Naive thymus-derived CD4-positive, alpha-beta T cell (primary cell): ENCODE measurements around the gene MAPKAP1. TPM values are rescaled to one million over a fixed set of nuclear protein-coding genes. Genes with fewer than 3 reads are reported as not detected.

ENCODE experiments used
- ATAC-seq: fragments of 150-1000 bp; cut with Tn5 transposase; 2 replicates; pipeline ENCODE4 v1.10.0; 2021; ENCODE audit warnings: mild to moderate bottlenecking, moderate library complexity
- CTCF ChIA-PET: fragments of 350-600 bp; sonication (Branson Sonifier 250); formaldehyde crosslinking; loops from one replicate; lab custom pipeline; 2021; ENCODE audit warnings: antibody characterized with exemption; lab: Charles Lee
- POLR2A ChIA-PET: fragments of 350-600 bp; sonication (Branson Sonifier 250); formaldehyde crosslinking; loops from one replicate; lab custom pipeline; 2021; ENCODE audit warnings: antibody characterized with exemption, inconsistent platforms; lab: Charles Lee
- DNase-seq, 9 donors: peaks; one replicate each; pipeline versions ENCODE4 v3.0.0 to v3.0.0-alpha.2; 2020 to 2022; ENCODE audit warnings: mixed read lengths in 1 of 9
- H3K27ac ChIP-seq: one replicate; pipeline ENCODE4 v1.7.0; 2013; ENCODE audit warnings: mild to moderate bottlenecking, low read depth, low read length, moderate library complexity
- H3K27me3 ChIP-seq, 2 donors: one replicate each; pipeline ENCODE4 v1.7.0; 2013; ENCODE audit warnings: low read length in 2 of 2, mild to moderate bottlenecking in 2 of 2, moderate library complexity in 2 of 2; ENCODE audit not compliant: control insufficient read depth in 2 of 2, insufficient read depth in 2 of 2
- H3K36me3 ChIP-seq, 3 experiments: 1 replicate in 2 of 3; 2 replicates in 1 of 3; pipeline ENCODE4 v1.7.0; 2013; ENCODE audit warnings: low read length in 3 of 3, mild to moderate bottlenecking in 3 of 3, moderate library complexity in 1 of 3; ENCODE audit not compliant: insufficient read depth in 3 of 3, control insufficient read depth in 2 of 3
- H3K4me1 ChIP-seq, 2 donors: one replicate each; pipeline ENCODE4 v1.7.0; 2013; ENCODE audit warnings: low read length in 2 of 2, mild to moderate bottlenecking in 2 of 2, moderate library complexity in 1 of 2; ENCODE audit not compliant: control insufficient read depth in 2 of 2, insufficient read depth in 2 of 2
- H3K4me3 ChIP-seq: 2 replicates; pipeline ENCODE4 v1.7.0; 2013; ENCODE audit warnings: mild to moderate bottlenecking, low read length
- H3K9me3 ChIP-seq, 3 experiments: 1 replicate in 2 of 3; 2 replicates in 1 of 3; pipeline ENCODE4 v1.7.0; 2013; ENCODE audit warnings: low read length in 3 of 3; ENCODE audit not compliant: control insufficient read depth in 2 of 3
- H3K27ac Mint-ChIP-seq, 9 donors: one replicate each; pipeline ENCODE4 v1.8.0; 2020 to 2022; ENCODE audit warnings: mixed read lengths in 9 of 9, mild to moderate bottlenecking in 8 of 9, moderate library complexity in 5 of 9, inconsistent platforms in 2 of 9
- H3K27me3 Mint-ChIP-seq, 5 donors: one replicate each; pipeline ENCODE4 v1.8.0; 2021 to 2022; ENCODE audit warnings: mixed read lengths in 5 of 5, mild to moderate bottlenecking in 1 of 5
- H3K36me3 Mint-ChIP-seq, 5 donors: one replicate each; pipeline ENCODE4 v1.8.0; 2020 to 2022; ENCODE audit warnings: mixed read lengths in 5 of 5, mild to moderate bottlenecking in 3 of 5, inconsistent platforms in 1 of 5
- H3K4me1 Mint-ChIP-seq, 7 donors: one replicate each; pipeline ENCODE4 v1.8.0; 2020 to 2022; ENCODE audit warnings: mixed read lengths in 7 of 7, mild to moderate bottlenecking in 3 of 7, inconsistent platforms in 1 of 7
- H3K4me3 Mint-ChIP-seq, 10 donors: one replicate each; pipeline ENCODE4 v1.8.0; 2020 to 2022; ENCODE audit warnings: mild to moderate bottlenecking in 10 of 10, mixed read lengths in 10 of 10, moderate library complexity in 6 of 10, inconsistent platforms in 2 of 10
- H3K9me3 Mint-ChIP-seq, 11 donors: one replicate each; pipeline ENCODE4 v1.8.0; 2020 to 2022; ENCODE audit warnings: mixed read lengths in 11 of 11, mild to moderate bottlenecking in 4 of 11, inconsistent platforms in 1 of 11, moderate library complexity in 1 of 11
- intact Hi-C, 2 donors: fragments of 100-400 bp; cut with micrococcal nuclease; formaldehyde crosslinking; loops; one replicate each; pipeline ENCODE4 v1.15.1; 2023
- polyA plus RNA-seq, 2 donors: library from polyadenylated mRNA; unstranded; fragments of 300-500 nt; fragmentation: Illumina TruSeq; gene quantifications; one replicate each; pipeline ENCODE4 v1.2.3, GENCODE V29; 2021
- total RNA-seq, 6 experiments: library from RNA in 5 of 6; stranded (reverse) in 5 of 6; gene quantifications; 1 replicate in 5 of 6; 2 replicates in 1 of 6; pipeline ENCODE4 v1.2.3 and lab custom pipeline; 2021 to 2026

MAPKAP1 gene
- total and polyA plus RNA-seq, 7 experiments from 2014 or later = 41.3 to 73.6 (median 55.8) TPM

GRCh38 chr9:125559894-125560293 is 147.1 kb downstream of the MAPKAP1 start:
- CTCF ChIA-PET = interaction anchor here (0.7 kb wide), 1 partner anchor 73 kb away, joined by 3 read pairs; no protein-coding TSS in a partner anchor
- Histone ChIP-seq H3K27ac (no peak overlapping the region), H3K4me1 (no peaks in the 10 kb centered on the region), H3K36me3 (peaks cover 0 to 9% (median 4%) of the 10 kb centered on the region in 3 experiments), H3K9me3 (no peaks in the 10 kb centered on the region), H3K27me3 (no peaks in the 10 kb centered on the region), H3K4me3 (no peak overlapping the region)
- intact Hi-C loops = loop anchor here (2.0 to 10.0 kb wide), 5 partner anchors 187 to 932 kb away; partner anchors contain the start of gene PBX3 (in 1 of the 2)
- ATAC-seq (no peak), DNase-seq (no peak)
- POLR2A ChIA-PET = no interaction called here
- peak overlapping the region in 1 of 9 donors; percentile 91 for H3K27ac Mint-ChIP-seq
- no peak overlapping the region for H3K4me3 Mint-ChIP-seq
- H3K27me3 Mint-ChIP-seq = no peaks in the 10 kb centered on the region
- no peaks in the 10 kb centered on the region for H3K9me3 Mint-ChIP-seq
- H3K4me1 Mint-ChIP-seq = peaks cover 5 to 25% (median 12%) of the 10 kb centered on the region in 7 donors
- H3K36me3 Mint-ChIP-seq = peaks cover 0 to 18% (median 9%) of the 10 kb centered on the region in 5 donors

- intact Hi-C loops = loop anchor here (2.0 to 10.0 kb wide), 5 partner anchors 188 to 933 kb away; partner anchors contain the start of gene PBX3 (in 1 of the 2)
- ATAC-seq (no peak), DNase-seq (no peak)
- H3K9me3 ChIP-seq = no peaks in the 10 kb centered on the region
- H3K27ac ChIP-seq = no peak overlapping the region
- no peaks in the 10 kb centered on the region for H3K27me3 ChIP-seq
- Mint-ChIP-seq H3K4me3 (no peak overlapping the region), H3K27ac (peak overlapping the region in 3 of 9 donors; percentile 28 to 91 (median 80)), H3K9me3 (no peaks in the 10 kb centered on the region), H3K4me1 (peaks cover 0 to 19% (median 10%) of the 10 kb centered on the region in 7 donors), H3K27me3 (no peaks in the 10 kb centered on the region), H3K36me3 (peaks cover under 1 to 20% (median 6%) of the 10 kb centered on the region in 5 donors)
- peaks cover 0 to 9% (median 4%) of the 10 kb centered on the region in 3 experiments for H3K36me3 ChIP-seq
- no peaks in the 10 kb centered on the region for H3K4me1 ChIP-seq
- POLR2A ChIA-PET = no interaction called here
- CTCF ChIA-PET = interaction anchor here (0.6 to 1.5 kb wide), 7 partner anchors 15 to 932 kb away, joined by 3 to 7 read pairs (median 3); no protein-coding TSS in a partner anchor
- H3K4me3 ChIP-seq = no peak overlapping the region
Observed at GRCh38 chr9:125559194-125559593, 147.8 kb downstream of the MAPKAP1 start.

- H3K4me3 Mint-ChIP-seq = no peak overlapping the region
- no peaks in the 10 kb centered on the region for H3K9me3 Mint-ChIP-seq
- intact Hi-C loops = loop anchor here (1.0 to 10.0 kb wide), 8 partner anchors 73 to 934 kb away; partner anchors contain the start of gene PBX3 (in 1 of the 2)
- H3K4me3 ChIP-seq = no peak overlapping the region
- peak overlapping the region in 1 of 9 donors; percentile 28 for H3K27ac Mint-ChIP-seq
- DNase-seq (peak in 8 of 9 donors; percentile 18 to 63 (median 55)), ATAC-seq (peak; percentile 78)
- H3K27me3 Mint-ChIP-seq = no peaks in the 10 kb centered on the region
- no peaks in the 10 kb centered on the region for H3K27me3 ChIP-seq
- no peak overlapping the region for H3K27ac ChIP-seq
- ChIA-PET CTCF (interaction anchor here (0.6 to 1.5 kb wide), 8 partner anchors 15 to 933 kb away, joined by 3 to 7 read pairs (median 3); no protein-coding TSS in a partner anchor), POLR2A (no interaction called here)
- no peaks in the 10 kb centered on the region for H3K9me3 ChIP-seq
- H3K4me1 ChIP-seq = no peaks in the 10 kb centered on the region
- H3K36me3 Mint-ChIP-seq = peaks cover 3 to 23% (median 10%) of the 10 kb centered on the region in 5 donors
- peaks cover 0 to 9% (median 4%) of the 10 kb centered on the region in 3 experiments for H3K36me3 ChIP-seq
- peaks cover 0 to 19% (median 11%) of the 10 kb centered on the region in 7 donors for H3K4me1 Mint-ChIP-seq
Observed at GRCh38 chr9:125558453-125559092, 148.4 kb downstream of the MAPKAP1 start.

GRCh38 chr9:125556046-125556721 is 150.8 kb downstream of the MAPKAP1 start:
- Histone ChIP-seq H3K27ac (no peak overlapping the region), H3K27me3 (no peaks in the 10 kb centered on the region), H3K9me3 (no peaks in the 10 kb centered on the region), H3K36me3 (peaks cover 0 to 9% (median 4%) of the 10 kb centered on the region in 3 experiments), H3K4me3 (no peak overlapping the region), H3K4me1 (no peaks in the 10 kb centered on the region)
- Mint-ChIP-seq H3K27ac (no peak overlapping the region), H3K9me3 (no peaks in the 10 kb centered on the region), H3K27me3 (no peaks in the 10 kb centered on the region), H3K4me1 (peaks cover 0 to 10% (median 3%) of the 10 kb centered on the region in 7 donors), H3K4me3 (no peak overlapping the region), H3K36me3 (peaks cover 3 to 23% (median 9%) of the 10 kb centered on the region in 5 donors)
- POLR2A ChIA-PET = no interaction called here
- DNase-seq (no peak), ATAC-seq (no peak)
- intact Hi-C loops = loop anchor here (5.0 to 10.0 kb wide), 3 partner anchors 299 to 936 kb away; no protein-coding TSS in a partner anchor
- CTCF ChIA-PET = no interaction called here

- intact Hi-C loops = loop anchor here (5.0 to 10.0 kb wide), 3 partner anchors 300 to 938 kb away; no protein-coding TSS in a partner anchor
- no peak for DNase-seq
- Histone ChIP-seq H3K9me3 (no peaks in the 10 kb centered on the region), H3K27ac (no peak overlapping the region), H3K36me3 (peaks cover 0 to 11% (median 4%) of the 10 kb centered on the region in 3 experiments), H3K4me1 (no peaks in the 10 kb centered on the region), H3K4me3 (no peak overlapping the region), H3K27me3 (no peaks in the 10 kb centered on the region)
- H3K4me3 Mint-ChIP-seq = no peak overlapping the region
- peaks cover 3 to 31% (median 9%) of the 10 kb centered on the region in 5 donors for H3K36me3 Mint-ChIP-seq
- no peak overlapping the region for H3K27ac Mint-ChIP-seq
- H3K27me3 Mint-ChIP-seq = no peaks in the 10 kb centered on the region
- ChIA-PET POLR2A (no interaction called here), CTCF (no interaction called here)
- no peaks in the 10 kb centered on the region for H3K9me3 Mint-ChIP-seq
- peaks cover 0 to 9% (median 0%) of the 10 kb centered on the region in 7 donors for H3K4me1 Mint-ChIP-seq
- ATAC-seq = no peak
Observed at GRCh38 chr9:125554726-125555125, 152.3 kb downstream of the MAPKAP1 start.

GRCh38 chr9:125551781-125552180 is 155.2 kb downstream of the MAPKAP1 start:
- H3K4me3 ChIP-seq = no peak overlapping the region
- no peaks in the 10 kb centered on the region for H3K27me3 ChIP-seq
- Mint-ChIP-seq H3K27me3 (no peaks in the 10 kb centered on the region), H3K4me3 (no peak overlapping the region), H3K36me3 (peaks cover 0 to 25% (median 7%) of the 10 kb centered on the region in 5 donors), H3K4me1 (peaks cover 0 to 6% (median 0%) of the 10 kb centered on the region in 7 donors), H3K9me3 (no peaks in the 10 kb centered on the region), H3K27ac (no peak overlapping the region)
- ChIA-PET CTCF (interaction anchor here (0.6 kb wide), 1 partner anchor 342 kb away, joined by 3 read pairs; no protein-coding TSS in a partner anchor), POLR2A (no interaction called here)
- no peaks in the 10 kb centered on the region for H3K4me1 ChIP-seq
- peaks cover 0 to 4% (median 0%) of the 10 kb centered on the region in 3 experiments for H3K36me3 ChIP-seq
- H3K9me3 ChIP-seq = no peaks in the 10 kb centered on the region
- H3K27ac ChIP-seq = no peak overlapping the region
- no peak for ATAC-seq
- no peak for DNase-seq
- intact Hi-C loops = loop anchor here in 1 of 2 donors (10.0 kb wide), 1 partner anchor 303 kb away; no protein-coding TSS in a partner anchor
